GM13977 (cell line): ENCODE results near the gene LYZL2.
A peak's percentile ranks its signal among the peaks of the same experiment; 100 is the strongest.

ENCODE experiments used
- DNase-seq: peaks from one replicate; pipeline ENCODE4 v3.0.0; 2012; ENCODE audit warnings: low spot score
- in situ Hi-C: fragments of 300-500 bp; cut with MboI; formaldehyde crosslinking; loops from one replicate; pipeline ENCODE4 v1.12.0; 2022; ENCODE audit warnings: low sequenced_read_pairs, low pct_unique_long_range_greater_than_20kb, mixed read lengths, inconsistent platforms; ENCODE audit not compliant: unreplicated experiment
- TF ChIP-seq, protein P1 (sequence below): IDR thresholded peaks from 2 replicates; pipeline ENCODE4 v1.5.1; 2012; ENCODE audit warnings: mild to moderate bottlenecking, control low read depth; ENCODE audit not compliant: insufficient read depth; ENCODE audit errors: extremely low read depth, missing control alignments

The LYZL2 gene

DNA sequence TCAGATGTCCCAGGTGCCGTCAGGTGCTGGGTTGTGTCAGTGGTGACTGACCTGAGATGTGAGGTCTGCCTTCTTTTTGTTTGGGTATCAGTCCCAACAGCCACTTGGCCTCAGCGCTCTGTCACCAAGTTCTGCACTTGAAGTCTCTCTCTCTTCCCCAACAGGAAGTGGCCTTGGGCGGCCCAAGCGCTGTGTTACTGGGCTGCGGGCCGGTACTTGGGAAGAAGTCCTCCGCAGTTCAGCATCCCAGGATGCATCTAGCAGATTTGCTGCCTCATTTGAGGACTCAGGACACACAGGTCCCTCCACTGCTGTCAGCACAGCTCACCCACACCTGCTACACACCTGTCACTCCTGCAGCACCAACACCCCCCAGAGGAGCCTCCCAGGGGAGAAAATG, 40.1 kb downstream of the LYZL2 start:
- TF ChIP-seq, protein P1, sequence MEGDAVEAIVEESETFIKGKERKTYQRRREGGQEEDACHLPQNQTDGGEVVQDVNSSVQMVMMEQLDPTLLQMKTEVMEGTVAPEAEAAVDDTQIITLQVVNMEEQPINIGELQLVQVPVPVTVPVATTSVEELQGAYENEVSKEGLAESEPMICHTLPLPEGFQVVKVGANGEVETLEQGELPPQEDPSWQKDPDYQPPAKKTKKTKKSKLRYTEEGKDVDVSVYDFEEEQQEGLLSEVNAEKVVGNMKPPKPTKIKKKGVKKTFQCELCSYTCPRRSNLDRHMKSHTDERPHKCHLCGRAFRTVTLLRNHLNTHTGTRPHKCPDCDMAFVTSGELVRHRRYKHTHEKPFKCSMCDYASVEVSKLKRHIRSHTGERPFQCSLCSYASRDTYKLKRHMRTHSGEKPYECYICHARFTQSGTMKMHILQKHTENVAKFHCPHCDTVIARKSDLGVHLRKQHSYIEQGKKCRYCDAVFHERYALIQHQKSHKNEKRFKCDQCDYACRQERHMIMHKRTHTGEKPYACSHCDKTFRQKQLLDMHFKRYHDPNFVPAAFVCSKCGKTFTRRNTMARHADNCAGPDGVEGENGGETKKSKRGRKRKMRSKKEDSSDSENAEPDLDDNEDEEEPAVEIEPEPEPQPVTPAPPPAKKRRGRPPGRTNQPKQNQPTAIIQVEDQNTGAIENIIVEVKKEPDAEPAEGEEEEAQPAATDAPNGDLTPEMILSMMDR = no peak
- in situ Hi-C loops = loop anchor here (10.0 kb wide), 1 partner anchor 175 kb away; no protein-coding TSS in a partner anchor
- no peak for DNase-seq

DNA sequence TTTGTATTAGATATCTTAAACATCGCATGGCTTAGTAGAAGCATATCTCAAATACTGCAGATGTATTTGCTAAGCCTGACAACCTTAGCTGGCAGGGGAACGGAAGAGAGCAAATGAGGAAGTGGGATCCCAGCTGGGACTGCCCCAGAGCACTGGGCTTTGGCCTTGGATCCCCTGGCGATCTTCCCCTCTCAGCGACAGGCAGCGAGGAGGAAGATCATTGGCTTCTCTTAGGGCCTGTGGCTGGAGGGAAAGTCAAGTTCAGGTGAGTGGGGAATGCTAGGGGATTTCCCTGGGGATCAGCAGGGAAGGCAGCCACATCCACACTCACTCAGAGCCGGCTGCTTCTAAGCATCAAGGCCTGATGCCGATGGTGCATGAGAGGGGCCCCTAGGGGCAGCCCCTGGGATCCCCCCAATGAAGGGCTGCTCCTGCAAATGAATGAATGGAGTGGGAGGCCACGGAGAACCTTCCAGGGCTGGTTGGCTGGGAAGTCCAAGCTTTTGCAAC, 42.0 kb downstream of the LYZL2 start:
- in situ Hi-C loops = loop anchor here (10.0 kb wide), 1 partner anchor 173 kb away; no protein-coding TSS in a partner anchor
- DNase-seq = peak; percentile 68

DNA sequence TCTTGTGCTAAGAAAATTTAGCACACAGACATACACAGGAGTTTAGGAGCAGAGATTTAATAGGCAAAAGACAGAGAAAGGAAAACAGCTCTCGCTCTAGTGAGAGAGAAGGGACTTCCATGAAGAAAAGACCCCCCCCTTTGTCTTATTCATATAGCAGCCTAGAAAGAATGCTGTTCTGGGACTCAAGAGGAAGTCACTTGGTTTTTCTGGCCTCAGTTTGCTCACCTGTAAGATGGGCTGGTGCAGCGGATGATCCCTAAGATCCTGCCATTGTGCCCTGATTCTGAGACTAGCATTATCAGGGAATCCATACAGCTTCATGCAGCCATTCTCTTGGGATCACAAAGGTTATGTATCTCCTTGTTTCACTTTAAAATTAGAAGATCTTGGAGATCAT, 42.7 kb downstream of the LYZL2 start:
- DNase-seq = no peak
- in situ Hi-C loops = loop anchor here (10.0 kb wide), 1 partner anchor 172 kb away; no protein-coding TSS in a partner anchor
- TF ChIP-seq, protein P1 = no peak

More for the DNA sequence above, 42.0 kb downstream of the LYZL2 start:
- TF ChIP-seq, protein P1 = peak; percentile 36

DNA sequence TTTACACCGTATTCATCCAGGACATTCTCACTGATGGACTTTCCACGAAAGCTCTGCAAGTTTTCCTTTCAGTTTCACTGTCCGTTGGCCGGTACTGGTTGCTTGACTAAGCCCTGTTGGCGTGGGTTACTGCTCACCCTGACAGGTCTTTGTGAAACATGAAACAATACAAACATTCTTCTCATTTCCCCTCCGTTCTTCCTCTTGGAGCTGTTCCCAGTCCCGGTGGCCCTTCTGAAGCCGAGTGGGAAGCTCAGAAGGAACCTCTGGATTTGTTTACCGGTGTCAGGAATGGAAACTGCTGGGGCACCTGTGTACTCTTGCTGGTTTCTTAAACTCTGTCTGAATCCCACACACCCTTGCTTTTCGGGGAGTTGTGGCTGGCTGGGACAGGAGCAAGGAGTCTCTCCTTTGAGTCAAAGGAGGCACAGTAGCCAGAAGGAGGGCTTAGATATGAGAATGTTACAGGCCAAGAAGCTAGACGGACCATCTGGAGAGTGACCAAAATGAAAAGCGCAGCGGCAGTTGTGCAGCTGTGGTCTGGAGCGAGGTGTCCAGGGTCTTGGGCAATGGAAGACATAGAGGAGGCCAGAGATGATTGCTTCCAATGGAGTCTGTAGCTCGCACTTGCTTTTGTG, 45.7 kb downstream of the LYZL2 start:
- in situ Hi-C loops = loop anchor here (10.0 kb wide), 1 partner anchor 169 kb away; no protein-coding TSS in a partner anchor
- TF ChIP-seq, protein P1 = no peak
- peak; percentile 34 for DNase-seq

DNA sequence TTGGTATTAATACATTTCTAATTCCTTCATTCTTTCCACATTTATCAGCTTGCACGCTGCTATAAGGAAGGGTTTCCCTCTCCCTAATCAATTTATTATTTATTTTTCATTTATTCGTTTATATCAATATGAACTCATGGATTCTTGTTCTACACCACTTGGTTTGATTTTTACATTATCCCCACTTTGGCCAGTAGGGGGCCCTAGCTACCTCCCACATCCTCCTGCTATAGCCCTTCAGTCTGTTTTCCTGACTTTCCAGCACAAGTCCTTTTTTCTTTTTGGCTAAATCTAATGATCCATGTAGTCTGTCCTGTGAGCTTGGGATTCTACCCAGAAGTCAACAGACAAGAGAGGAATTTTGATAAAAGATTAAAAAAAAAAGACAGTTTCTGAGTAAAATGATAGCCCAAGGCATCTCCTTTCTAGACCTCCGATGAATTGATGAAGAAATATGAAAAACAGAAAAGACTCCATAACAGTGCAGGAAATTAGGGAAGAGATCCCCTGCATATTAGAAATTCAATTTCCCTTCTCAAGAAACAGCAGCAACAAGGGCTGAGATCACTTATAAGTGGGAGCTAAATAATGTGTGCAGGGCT, 47.7 kb downstream of the LYZL2 start:
- in situ Hi-C loops = loop anchor here (10.0 kb wide), 1 partner anchor 167 kb away; no protein-coding TSS in a partner anchor
- TF ChIP-seq, protein P1 = peak; percentile 77
- DNase-seq = peak; percentile 46

DNA sequence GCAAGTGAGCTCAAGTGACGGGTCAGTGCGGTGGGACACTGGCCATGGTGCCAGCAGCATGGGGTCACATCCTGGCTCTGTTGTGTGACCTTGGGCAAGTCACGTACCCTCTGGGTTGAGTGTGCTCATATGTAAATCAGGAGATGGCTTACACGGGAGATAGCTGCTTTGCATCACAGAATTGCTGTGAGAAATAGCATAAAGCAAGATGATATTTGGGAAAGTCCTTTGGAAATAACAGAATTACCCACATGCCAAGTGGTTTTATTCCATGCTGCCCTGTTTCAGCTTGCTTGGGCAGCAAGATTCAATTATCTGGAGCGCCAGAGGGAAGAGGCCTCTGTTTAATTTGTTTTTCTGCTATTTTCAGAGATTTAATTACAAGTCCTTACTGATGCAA, 48.9 kb downstream of the LYZL2 start:
- TF ChIP-seq, protein P1 = no peak
- DNase-seq = no peak
- in situ Hi-C loops = loop anchor here (10.0 kb wide), 1 partner anchor 166 kb away; no protein-coding TSS in a partner anchor
